22Rv1 (cell line): Measurements from ENCODE around the gene UIMC1.

Experiments
- CTCF ChIP-seq: fragments of 450-650 bp; IDR thresholded peaks from 2 replicates; pipeline ENCODE4 v1.5.1; 2017; ENCODE audit warnings: mild to moderate bottlenecking
- ZFX ChIP-seq: fragments of 450-650 bp; IDR thresholded peaks from 2 replicates; pipeline ENCODE4 v1.6.1; 2017; ENCODE audit warnings: antibody characterized with exemption, borderline replicate concordance

GRCh38 chr5:176878463-176878862 lies 128.1 kb downstream of the UIMC1 start:
- no peak for TF ChIP-seq CTCF
- TF ChIP-seq ZFX: no peak
